ENCODE measurements around the gene COQ9. TPM values are rescaled to one million over a fixed set of nuclear protein-coding genes. Genes with fewer than 3 reads are reported as not detected.

Gene COQ9
- total and polyA plus RNA-seq, 2 of the 4 experiments (the other 2 are of a cell fraction): 57.9 to 58.5 TPM

GRCh38 chr16:57473176-57473840, 26.0 kb downstream of the COQ9 start:
- intact Hi-C loops (cut with micrococcal nuclease): no loop called here
- POLR2A ChIA-PET (ENCODE audit: unreplicated experiment): interaction anchor here (0.5 kb wide), 1 partner anchor 1011 kb away, joined by 3 read pairs; no protein-coding TSS in a partner anchor
- no peaks in the 10 kb centered on the region for H3K9me1 ChIP-seq (ENCODE audit: insufficient read depth, low read length)

More at GRCh38 chr16:57473176-57473840, 26.0 kb downstream of the COQ9 start:
- no peak overlapping the region for H3K9ac ChIP-seq (ENCODE audit: low read depth, low read length)
- WGBS, 2 experiments (ENCODE audit: extremely low coverage in 2 of 2, insufficient read length in 1 of 2): no CpG with 5 or more reads among the region's 14 CpGs
- CTCF ChIA-PET: interaction anchor here (1.4 kb wide), 1 partner anchor 11 kb away, joined by 3 read pairs; no protein-coding TSS in a partner anchor
- H2AK5ac ChIP-seq (ENCODE audit: low read depth, low read length): no peak overlapping the region
- peaks cover 10 to 16% of the 10 kb centered on the region in 2 experiments for H3K79me1 ChIP-seq (ENCODE audit: low read depth in 1 of 2, low read length in 2 of 2)
- no peak overlapping the region for H2AK9ac ChIP-seq (replicated peaks; ENCODE audit: low read depth, low read length, poor library complexity)
- H4K5ac ChIP-seq (ENCODE audit: low read depth, low read length): no peak overlapping the region
- no peak overlapping the region for H2BK20ac ChIP-seq (ENCODE audit: low read depth, low read length)
- dilution Hi-C loops (cut with HindIII; ENCODE audit: low sequenced_read_pairs, unreplicated experiment) (no loop called here), in situ Hi-C loops (cut with MboI; ENCODE audit: low sequenced_read_pairs) (no loop called here)
- H3K4me2 ChIP-seq (ENCODE audit: low read depth, low read length): no peak overlapping the region
- peaks cover 48% of the 10 kb centered on the region for H3K36me3 ChIP-seq (ENCODE audit: control insufficient read depth, insufficient read depth, low read length)
- H3K23ac ChIP-seq (ENCODE audit: low read depth, low read length): no peak overlapping the region
- no peak overlapping the region for H3K18ac ChIP-seq (ENCODE audit: low read depth, low read length)
- no peak overlapping the region for H3K14ac ChIP-seq (replicated peaks; ENCODE audit: low read depth, low read length)
- no TSS peak for BruUV-seq (replicated peaks)
- no peak overlapping the region for H3K4me3 ChIP-seq (ENCODE audit: insufficient read depth, low read depth, low read length)
- H2AFZ ChIP-seq (replicated peaks; ENCODE audit: low read length, poor library complexity): no peak overlapping the region
- H2BK5ac ChIP-seq (ENCODE audit: low read depth, low read length, poor library complexity, severe bottlenecking): no peak overlapping the region
- no peak overlapping the region for H4K8ac ChIP-seq (ENCODE audit: low read depth in 2 of 2, low read length in 2 of 2)
- H3K4ac ChIP-seq (ENCODE audit: low read depth, low read length): no peak overlapping the region
- DNase-seq (no peak), ATAC-seq (ENCODE audit: low read depth) (no peak)
- no peaks in the 10 kb centered on the region for H3K27me3 ChIP-seq (ENCODE audit: control insufficient read depth, insufficient read depth, low read length)
- H3K56ac ChIP-seq (ENCODE audit: extremely low read depth, insufficient read depth, low read length): no peak overlapping the region
- H4K91ac ChIP-seq (ENCODE audit: insufficient read depth, low read depth, low read length): no peak overlapping the region
- 0 out of 2 replicates have a peak, but pooled peaks cover 8% of the 10 kb centered on the region for H4K20me1 ChIP-seq (ENCODE audit: insufficient read depth, low read length)
- no peak overlapping the region for H2BK120ac ChIP-seq (ENCODE audit: low read depth, low read length)
- TF ChIP-seq BHLHE40 (IDR thresholded peaks at IDR 0.05; ENCODE audit: low read depth, low read length): no peak
- no peak for TF ChIP-seq USF2 (IDR thresholded peaks at IDR 0.05; ENCODE audit: low read depth, low read length)
- no peak for TF ChIP-seq RCOR1 (IDR thresholded peaks at IDR 0.05; ENCODE audit: insufficient replicate concordance, low read length)
- no peak for TF ChIP-seq ELK1 (IDR thresholded peaks at IDR 0.05; ENCODE audit: borderline replicate concordance, low read depth, low read length)
- TF ChIP-seq MXI1 (IDR thresholded peaks at IDR 0.05; ENCODE audit: borderline replicate concordance, low read depth, low read length): no peak
- TF ChIP-seq CEBPB (IDR thresholded peaks at IDR 0.05; ENCODE audit: low read depth, low read length): no peak
- TF ChIP-seq RFX5 (IDR thresholded peaks at IDR 0.05; ENCODE audit: low read depth, low read length): no peak
- TF ChIP-seq CTCF (conservative IDR thresholded peaks at IDR 0.05; ENCODE audit: low read depth, low read length): no peak
- no peak for TF ChIP-seq NFE2L2 (IDR thresholded peaks at IDR 0.05; ENCODE audit: low read depth, low read length)
- no peak for TF ChIP-seq FOS (IDR thresholded peaks at IDR 0.05; ENCODE audit: low read depth, low read length)
- TF ChIP-seq SMC3 (IDR thresholded peaks at IDR 0.05; ENCODE audit: low read depth, low read length): no peak
- TF ChIP-seq MAZ (IDR thresholded peaks at IDR 0.05; ENCODE audit: borderline replicate concordance, low read depth, low read length): no peak
- no peak for TF ChIP-seq POLR2A (IDR thresholded peaks at IDR 0.05; ENCODE audit: low read depth, low read length)
- no peak for TF ChIP-seq CHD1 (IDR thresholded peaks at IDR 0.05; ENCODE audit: low read depth, low read length)
- TF ChIP-seq RAD21 (IDR thresholded peaks at IDR 0.05; ENCODE audit: low read length): no peak
- TF ChIP-seq MAFK (IDR thresholded peaks at IDR 0.05; ENCODE audit: low read depth, low read length): no peak
- no peak overlapping the region for H3K27ac ChIP-seq (ENCODE audit: insufficient read depth, low read length)
- H2BK15ac ChIP-seq (ENCODE audit: low read depth, low read length): no peak overlapping the region
- no peaks in the 10 kb centered on the region for H3K4me1 ChIP-seq (ENCODE audit: control insufficient read depth, insufficient read depth, low read length)
- no peaks in the 10 kb centered on the region for H3K9me3 ChIP-seq (ENCODE audit: control insufficient read depth, insufficient read depth, low read length)
